Type B pancreatic cell (in vitro differentiated cells): Measurements from ENCODE around the gene FBN1. TPM values are rescaled to one million over a fixed set of nuclear protein-coding genes. Genes with fewer than 3 reads are reported as not detected.

Experiments
- DNase-seq: peaks from one replicate; pipeline ENCODE4 v3.0.0; 2021; ENCODE audit warnings: mixed read lengths; ENCODE audit not compliant: unreplicated experiment; ENCODE audit errors: extremely low spot score
- H3K27ac Mint-ChIP-seq: 2 replicates; pipeline ENCODE4 v1.8.0; 2021; ENCODE audit warnings: mild to moderate bottlenecking, mixed read lengths
- H3K27me3 Mint-ChIP-seq: 2 replicates; pipeline ENCODE4 v1.8.0; 2021; ENCODE audit warnings: mixed read lengths
- H3K36me3 Mint-ChIP-seq: 2 replicates; pipeline ENCODE4 v1.8.0; 2021; ENCODE audit warnings: mixed read lengths
- H3K4me1 Mint-ChIP-seq: one replicate; pipeline ENCODE4 v1.8.0; 2021; ENCODE audit warnings: mixed read lengths; ENCODE audit not compliant: unreplicated experiment
- H3K4me3 Mint-ChIP-seq: 2 replicates; pipeline ENCODE4 v1.8.0; 2021; ENCODE audit warnings: mild to moderate bottlenecking, mixed read lengths
- H3K9me3 Mint-ChIP-seq: 2 replicates; pipeline ENCODE4 v1.8.0; 2021; ENCODE audit warnings: mixed read lengths
- total RNA-seq: library from RNA; stranded (reverse); gene quantifications from 2 replicates; pipeline ENCODE4 v1.2.1, GENCODE V29; 2021; ENCODE audit warnings: low replicate concordance
- TF ChIP-seq, protein P1 (sequence below): fragments of 200-600 bp; sonication (generic); conservative IDR thresholded peaks from 2 replicates; pipeline ENCODE4 v1.5.0; 2021; ENCODE audit warnings: antibody characterized with exemption, mild to moderate bottlenecking

FBN1 gene
- total RNA-seq, 1 donor from 2014 or later, result 58.4 TPM

DNA sequence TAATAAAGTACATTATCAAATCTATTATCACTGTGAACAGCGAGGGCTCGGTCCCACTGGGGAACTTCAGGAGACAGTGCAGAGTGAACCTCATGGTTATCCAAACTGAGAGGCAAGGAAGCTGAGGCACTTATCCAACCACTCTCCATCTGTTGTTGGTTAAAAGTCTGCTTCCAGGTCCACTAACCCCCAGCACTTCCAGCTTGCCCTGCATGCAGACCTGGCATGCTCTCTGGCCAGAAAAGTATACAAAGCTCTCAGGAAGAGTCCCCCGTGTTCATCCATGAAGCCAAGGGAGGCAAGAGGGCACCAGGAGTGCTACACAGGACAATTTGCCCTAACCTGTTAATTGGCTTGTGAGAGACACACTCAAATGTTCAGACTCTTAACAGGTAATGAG lies 36.0 kb downstream of the FBN1 start:
- H3K36me3 Mint-ChIP-seq, result peaks cover 19% of the 10 kb centered on the region
- TF ChIP-seq, protein P1, sequence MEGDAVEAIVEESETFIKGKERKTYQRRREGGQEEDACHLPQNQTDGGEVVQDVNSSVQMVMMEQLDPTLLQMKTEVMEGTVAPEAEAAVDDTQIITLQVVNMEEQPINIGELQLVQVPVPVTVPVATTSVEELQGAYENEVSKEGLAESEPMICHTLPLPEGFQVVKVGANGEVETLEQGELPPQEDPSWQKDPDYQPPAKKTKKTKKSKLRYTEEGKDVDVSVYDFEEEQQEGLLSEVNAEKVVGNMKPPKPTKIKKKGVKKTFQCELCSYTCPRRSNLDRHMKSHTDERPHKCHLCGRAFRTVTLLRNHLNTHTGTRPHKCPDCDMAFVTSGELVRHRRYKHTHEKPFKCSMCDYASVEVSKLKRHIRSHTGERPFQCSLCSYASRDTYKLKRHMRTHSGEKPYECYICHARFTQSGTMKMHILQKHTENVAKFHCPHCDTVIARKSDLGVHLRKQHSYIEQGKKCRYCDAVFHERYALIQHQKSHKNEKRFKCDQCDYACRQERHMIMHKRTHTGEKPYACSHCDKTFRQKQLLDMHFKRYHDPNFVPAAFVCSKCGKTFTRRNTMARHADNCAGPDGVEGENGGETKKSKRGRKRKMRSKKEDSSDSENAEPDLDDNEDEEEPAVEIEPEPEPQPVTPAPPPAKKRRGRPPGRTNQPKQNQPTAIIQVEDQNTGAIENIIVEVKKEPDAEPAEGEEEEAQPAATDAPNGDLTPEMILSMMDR, result no peak
- no peak overlapping the region for H3K27ac Mint-ChIP-seq
- no peaks in the 10 kb centered on the region for H3K4me1 Mint-ChIP-seq
- H3K27me3 Mint-ChIP-seq, result no peaks in the 10 kb centered on the region
- no peak for DNase-seq
- H3K9me3 Mint-ChIP-seq, result no peaks in the 10 kb centered on the region
- H3K4me3 Mint-ChIP-seq, result no peak overlapping the region

DNA sequence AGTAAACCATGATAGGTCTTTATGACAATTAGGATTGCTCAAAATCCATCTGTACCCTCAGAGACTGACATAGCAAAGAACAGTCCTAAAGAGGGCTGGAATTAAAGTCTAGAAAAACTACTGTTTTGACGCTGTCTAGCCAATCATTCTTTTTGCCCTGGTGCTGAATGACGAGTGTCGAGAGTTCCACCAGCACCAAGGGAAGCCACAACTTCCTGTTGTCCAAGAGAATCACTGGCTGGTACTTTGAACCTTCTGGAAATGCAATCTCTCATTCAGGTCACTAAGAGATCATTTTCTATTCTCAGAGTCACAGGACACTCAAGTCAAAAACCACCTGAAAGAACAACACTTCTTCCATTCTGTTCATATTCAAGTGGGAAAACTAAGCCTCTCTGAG lies 37.7 kb downstream of the FBN1 start:
- H3K27ac Mint-ChIP-seq, result no peak overlapping the region
- H3K36me3 Mint-ChIP-seq, result peaks cover 19% of the 10 kb centered on the region
- H3K4me1 Mint-ChIP-seq, result peaks cover 5% of the 10 kb centered on the region
- TF ChIP-seq, protein P1, result no peak
- no peak overlapping the region for H3K4me3 Mint-ChIP-seq
- H3K27me3 Mint-ChIP-seq, result no peaks in the 10 kb centered on the region
- H3K9me3 Mint-ChIP-seq, result no peaks in the 10 kb centered on the region
- DNase-seq, result no peak

DNA sequence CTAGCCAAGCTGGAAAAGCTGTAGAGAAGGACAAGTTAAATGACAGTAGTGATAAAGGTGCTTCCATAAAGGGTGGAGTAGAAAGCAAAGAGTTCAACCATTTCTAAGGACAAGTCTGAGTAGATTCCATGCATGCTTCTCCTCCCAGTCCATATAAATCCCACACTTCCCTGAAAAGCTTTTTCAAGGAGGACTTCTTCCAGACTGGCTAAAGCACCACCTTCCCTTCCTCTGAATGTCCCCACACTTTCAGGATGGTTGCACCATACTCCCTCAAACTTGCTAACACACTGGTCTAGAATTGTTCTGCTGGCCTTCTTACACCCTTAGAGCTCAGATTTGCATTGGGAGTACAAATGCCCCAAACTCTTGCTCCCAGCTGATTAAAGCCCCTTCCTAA lies 40.9 kb downstream of the FBN1 start:
- Mint-ChIP-seq H3K4me3 (no peak overlapping the region), H3K4me1 (peaks cover 14% of the 10 kb centered on the region), H3K9me3 (no peaks in the 10 kb centered on the region), H3K36me3 (peaks cover 16% of the 10 kb centered on the region), H3K27ac (no peak overlapping the region), H3K27me3 (no peaks in the 10 kb centered on the region)
- TF ChIP-seq, protein P1, result no peak
- DNase-seq, result no peak

DNA sequence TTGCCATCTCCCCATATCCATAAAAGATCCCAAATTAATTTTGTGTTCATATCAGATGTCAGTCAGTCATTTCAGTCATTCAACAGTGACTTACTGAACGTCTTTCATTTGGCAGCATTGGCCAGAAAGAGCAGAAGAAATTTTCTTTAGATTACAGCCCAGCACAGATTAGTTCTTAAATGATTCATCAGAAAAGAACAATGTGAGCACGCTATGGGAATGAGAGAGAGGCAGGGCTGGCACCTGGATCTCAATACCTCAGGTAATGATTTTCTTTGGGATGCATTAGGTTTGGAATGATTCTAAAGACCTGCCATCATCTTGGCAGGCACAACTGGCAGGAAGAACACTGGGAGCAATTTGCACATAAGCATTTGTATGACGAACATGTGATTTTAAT lies 41.6 kb downstream of the FBN1 start:
- Mint-ChIP-seq H3K27ac (no peak overlapping the region), H3K4me1 (peaks cover 14% of the 10 kb centered on the region), H3K36me3 (peaks cover 15% of the 10 kb centered on the region), H3K9me3 (no peaks in the 10 kb centered on the region), H3K4me3 (no peak overlapping the region), H3K27me3 (no peaks in the 10 kb centered on the region)
- TF ChIP-seq, protein P1, result no peak
- no peak for DNase-seq

DNA sequence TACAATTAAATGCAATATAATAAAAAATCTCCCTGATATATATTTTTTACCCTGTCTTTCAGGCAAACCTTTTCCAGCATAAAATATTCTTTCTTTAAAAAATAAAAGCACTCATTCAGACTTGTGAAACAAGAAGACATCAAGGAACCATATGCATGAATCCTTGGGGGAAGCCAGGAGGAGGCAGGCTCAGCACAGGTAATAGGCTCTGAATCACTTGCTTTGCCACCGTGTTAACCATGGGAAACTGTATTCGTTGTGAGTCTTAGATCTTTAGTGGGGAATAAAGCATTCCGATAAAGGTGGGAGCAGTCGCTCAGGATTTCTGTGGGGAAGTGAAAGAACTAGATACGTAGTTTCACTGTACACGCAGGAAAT lies 42.4 kb downstream of the FBN1 start:
- H3K27ac Mint-ChIP-seq, result no peak overlapping the region
- TF ChIP-seq, protein P1, result no peak
- no peaks in the 10 kb centered on the region for H3K27me3 Mint-ChIP-seq
- H3K4me3 Mint-ChIP-seq, result no peak overlapping the region
- no peaks in the 10 kb centered on the region for H3K9me3 Mint-ChIP-seq
- DNase-seq, result no peak
- H3K4me1 Mint-ChIP-seq, result peaks cover 14% of the 10 kb centered on the region
- peaks cover 10% of the 10 kb centered on the region for H3K36me3 Mint-ChIP-seq
